ENCODE data around the gene ADAM12. TPM values are rescaled to one million over a fixed set of nuclear protein-coding genes. Genes with fewer than 3 reads are reported as not detected.

The ADAM12 gene
- total RNA-seq, 2 experiments from 2014 or later: 1.2 to 1.7 TPM

DNA sequence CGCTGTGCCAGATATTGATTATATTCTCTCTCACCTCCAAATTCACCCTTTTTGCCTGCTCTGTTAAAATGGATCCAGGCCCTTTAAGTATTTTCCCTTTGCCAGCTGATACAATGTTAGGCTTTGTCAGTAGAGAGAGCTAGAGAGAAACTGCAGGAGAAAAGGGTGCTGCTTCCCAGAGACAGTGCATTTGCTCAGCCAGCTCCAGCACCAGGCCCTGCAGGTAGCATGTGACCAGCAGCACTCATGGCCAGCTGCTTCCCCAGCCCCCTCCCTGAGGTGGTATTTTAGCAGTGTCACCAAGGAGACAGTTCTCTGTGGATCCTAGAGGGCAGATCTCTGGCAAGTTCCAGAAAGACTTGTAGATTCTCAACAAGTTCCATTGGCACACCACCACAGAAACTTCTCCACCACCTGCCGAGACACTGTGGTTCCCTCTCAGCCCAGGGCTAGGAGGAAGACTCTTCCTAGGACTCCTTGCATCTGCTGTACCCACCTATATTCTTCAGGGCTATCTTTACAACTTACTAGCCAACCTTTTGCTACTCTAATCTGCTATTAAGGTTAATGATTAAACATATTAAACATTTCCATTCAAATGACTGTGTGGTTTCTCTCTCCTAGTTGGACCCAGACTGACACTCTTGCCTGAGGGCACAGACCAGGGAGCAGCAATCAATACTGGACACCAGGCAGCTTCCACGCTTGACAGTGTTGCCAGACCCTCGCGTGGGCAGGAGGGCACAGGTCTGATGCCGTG, 35.6 kb upstream of the ADAM12 start:
- DNase-seq: no peak
- CTCF ChIA-PET: no interaction called here
- H3K9me3 Mint-ChIP-seq (ENCODE audit: low read depth): peaks cover 12% of the 10 kb centered on the region
- H3K4me1 Mint-ChIP-seq: no peaks in the 10 kb centered on the region
- intact Hi-C loops (cut with DNase I, micrococcal nuclease): no loop called here
- H3K27ac Mint-ChIP-seq: no peak overlapping the region
- H3K4me3 Mint-ChIP-seq: no peak overlapping the region
- POLR2A ChIA-PET: no interaction called here
- H3K27me3 Mint-ChIP-seq: peaks cover 2% of the 10 kb centered on the region
- no peak for ATAC-seq
- no peaks in the 10 kb centered on the region for H3K36me3 Mint-ChIP-seq (ENCODE audit: low read depth)

- intact Hi-C loops (cut with DNase I, micrococcal nuclease): no loop called here
- no peak overlapping the region for H3K4me3 Mint-ChIP-seq
- peaks cover 12% of the 10 kb centered on the region for H3K9me3 Mint-ChIP-seq (ENCODE audit: low read depth)
- CTCF ChIA-PET: no interaction called here
- POLR2A ChIA-PET: no interaction called here
- H3K4me1 Mint-ChIP-seq: no peaks in the 10 kb centered on the region
- H3K36me3 Mint-ChIP-seq (ENCODE audit: low read depth): no peaks in the 10 kb centered on the region
- peaks cover 2% of the 10 kb centered on the region for H3K27me3 Mint-ChIP-seq
- DNase-seq (no peak), ATAC-seq (no peak)
- no peak overlapping the region for H3K27ac Mint-ChIP-seq
Measured at GRCh38 chr10:126422567-126422966, 34.3 kb upstream of the ADAM12 start.

DNA sequence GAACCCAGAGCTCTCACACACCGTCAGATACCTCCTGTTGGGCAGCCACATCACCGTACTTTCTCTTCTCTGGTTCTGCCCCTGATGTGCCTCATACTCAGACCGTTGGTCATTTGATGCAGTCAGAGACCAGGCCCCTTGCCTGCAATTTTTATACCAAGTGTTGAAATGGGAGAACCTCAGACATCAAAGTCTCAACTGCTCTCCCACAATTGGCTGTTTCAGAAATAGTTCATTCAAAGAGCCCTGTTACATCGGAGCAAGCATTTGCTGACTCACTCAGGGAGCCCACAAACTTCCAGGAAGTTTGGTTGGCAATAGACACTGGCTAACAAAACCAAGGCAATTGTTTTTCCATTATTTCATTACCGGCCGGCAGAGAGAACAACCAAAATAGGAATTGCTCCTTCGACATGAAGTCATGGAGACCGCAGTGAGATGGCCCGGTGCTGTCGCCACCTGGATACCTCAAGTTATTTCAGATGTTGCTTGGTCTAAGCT, 33.5 kb upstream of the ADAM12 start:
- ATAC-seq (no peak), DNase-seq (no peak)
- no peaks in the 10 kb centered on the region for H3K4me1 Mint-ChIP-seq
- H3K27ac Mint-ChIP-seq: no peak overlapping the region
- no peaks in the 10 kb centered on the region for H3K36me3 Mint-ChIP-seq (ENCODE audit: low read depth)
- peaks cover 2% of the 10 kb centered on the region for H3K27me3 Mint-ChIP-seq
- peaks cover 13% of the 10 kb centered on the region for H3K9me3 Mint-ChIP-seq (ENCODE audit: low read depth)
- intact Hi-C loops (cut with DNase I, micrococcal nuclease): no loop called here
- no peak overlapping the region for H3K4me3 Mint-ChIP-seq
- POLR2A ChIA-PET: no interaction called here
- CTCF ChIA-PET: no interaction called here

DNA sequence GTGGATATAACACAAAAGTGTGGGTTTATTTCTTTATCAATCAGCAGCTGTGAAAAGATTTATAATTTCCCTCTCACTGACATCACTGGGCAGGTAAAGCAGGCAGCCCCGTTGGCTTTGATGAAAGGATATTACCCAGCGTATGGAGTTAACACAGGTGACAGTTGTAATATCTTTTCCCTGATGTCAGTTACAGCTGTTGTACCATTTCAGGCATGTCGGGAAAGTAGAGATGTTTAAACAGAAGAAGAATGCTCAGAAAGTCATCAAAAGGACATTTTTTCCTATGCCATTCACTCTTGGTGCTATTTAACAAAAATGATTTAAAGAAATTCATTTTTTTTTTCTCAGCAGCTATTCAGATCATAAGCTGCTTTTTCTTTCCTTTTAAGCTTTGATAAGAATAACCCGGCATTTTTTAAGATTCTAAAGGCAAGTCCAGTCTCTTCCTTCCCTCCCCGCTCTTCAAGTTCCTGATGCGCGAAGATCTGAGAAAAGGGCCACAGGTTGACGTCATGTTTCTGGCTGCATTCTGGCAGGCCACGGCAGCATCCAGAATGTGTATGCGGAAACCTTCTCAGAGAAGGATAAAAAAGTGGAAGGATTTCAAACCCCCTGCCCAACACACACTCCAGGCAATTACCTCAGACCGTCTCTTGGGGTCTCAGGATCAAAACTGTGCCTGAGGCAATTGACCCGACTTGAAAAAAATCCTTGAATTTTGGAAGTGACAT, 32.5 kb upstream of the ADAM12 start:
- H3K4me1 Mint-ChIP-seq: no peaks in the 10 kb centered on the region
- H3K9me3 Mint-ChIP-seq (ENCODE audit: low read depth): peaks cover 15% of the 10 kb centered on the region
- no peak overlapping the region for H3K27ac Mint-ChIP-seq
- ATAC-seq (no peak), DNase-seq (no peak)
- intact Hi-C loops (cut with DNase I, micrococcal nuclease): no loop called here
- ChIA-PET CTCF (interaction anchor here (0.6 kb wide), 1 partner anchor 439 kb away, joined by 5 read pairs; no protein-coding TSS in a partner anchor), POLR2A (no interaction called here)
- no peaks in the 10 kb centered on the region for H3K36me3 Mint-ChIP-seq (ENCODE audit: low read depth)
- H3K27me3 Mint-ChIP-seq: no peaks in the 10 kb centered on the region
- no peak overlapping the region for H3K4me3 Mint-ChIP-seq

- ATAC-seq: no peak
- no peaks in the 10 kb centered on the region for H3K27me3 Mint-ChIP-seq
- DNase-seq: no peak
- CTCF ChIA-PET: no interaction called here
- no peak overlapping the region for H3K27ac Mint-ChIP-seq
- POLR2A ChIA-PET: no interaction called here
- peaks cover 5% of the 10 kb centered on the region for H3K9me3 Mint-ChIP-seq (ENCODE audit: low read depth)
- no peaks in the 10 kb centered on the region for H3K4me1 Mint-ChIP-seq
- no peak overlapping the region for H3K4me3 Mint-ChIP-seq
- no peaks in the 10 kb centered on the region for H3K36me3 Mint-ChIP-seq (ENCODE audit: low read depth)
- intact Hi-C loops (cut with DNase I, micrococcal nuclease): no loop called here
Measured at GRCh38 chr10:126417220-126417825, 29.0 kb upstream of the ADAM12 start.

DNA sequence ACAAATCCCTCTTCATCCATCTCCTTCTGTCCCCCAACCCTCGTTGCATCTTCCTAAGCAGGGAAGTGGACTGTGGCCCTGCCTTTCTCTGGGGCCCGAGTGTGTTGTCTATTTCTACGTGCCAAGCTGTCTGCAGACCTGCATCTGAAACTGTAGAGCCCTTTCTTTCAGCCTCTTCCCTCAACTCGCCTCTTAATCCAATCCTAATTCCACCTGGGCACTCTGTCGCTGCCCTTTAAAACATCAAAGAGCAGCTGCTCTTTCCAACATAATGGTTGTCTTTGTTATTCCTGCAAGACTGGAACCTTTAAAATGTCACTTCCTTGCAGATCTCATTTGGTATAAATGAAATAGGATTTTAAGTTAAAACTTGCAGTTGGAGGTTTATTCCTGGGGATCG, 21.5 kb upstream of the ADAM12 start:
- DNase-seq (no peak), ATAC-seq (no peak)
- intact Hi-C loops (cut with DNase I, micrococcal nuclease): no loop called here
- Mint-ChIP-seq H3K27ac (no peak overlapping the region), H3K4me3 (no peak overlapping the region), H3K36me3 (ENCODE audit: low read depth) (no peaks in the 10 kb centered on the region), H3K27me3 (peaks cover 2% of the 10 kb centered on the region), H3K4me1 (no peaks in the 10 kb centered on the region), H3K9me3 (ENCODE audit: low read depth) (no peaks in the 10 kb centered on the region)
- CTCF ChIA-PET: no interaction called here
- POLR2A ChIA-PET: no interaction called here

DNA sequence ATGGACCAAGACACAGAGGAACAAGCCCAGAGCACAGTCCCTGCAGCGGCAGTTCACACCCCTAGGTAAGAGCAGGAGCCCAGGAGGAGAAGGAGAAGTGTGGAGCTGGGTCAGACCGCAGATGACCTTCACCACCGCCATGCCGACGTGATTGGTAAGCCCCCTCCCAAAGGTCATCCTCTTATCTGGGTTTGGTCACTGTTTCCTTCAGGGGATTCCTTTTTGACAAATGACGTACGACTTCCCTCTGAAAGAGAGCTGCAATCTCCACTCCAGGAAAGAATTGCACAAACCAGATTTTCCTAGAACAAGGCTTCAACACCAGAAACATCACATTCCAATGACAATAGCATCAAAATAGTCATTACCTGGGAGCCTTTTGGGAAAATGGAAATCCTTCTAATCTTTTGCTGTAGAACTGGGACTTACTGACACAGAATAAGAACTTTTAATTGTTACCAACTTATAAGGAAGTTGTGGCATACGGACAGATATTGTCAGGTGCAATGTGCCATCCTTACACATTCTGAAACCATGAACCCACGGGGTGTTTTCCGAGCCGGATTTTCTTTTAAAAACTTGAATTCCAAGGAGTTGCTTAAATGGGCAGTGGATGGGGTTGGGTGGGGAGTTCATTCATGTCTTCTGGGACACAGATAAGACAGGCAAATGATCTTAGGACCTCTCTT, 20.8 kb upstream of the ADAM12 start:
- Mint-ChIP-seq H3K36me3 (ENCODE audit: low read depth) (no peaks in the 10 kb centered on the region), H3K9me3 (ENCODE audit: low read depth) (no peaks in the 10 kb centered on the region), H3K4me3 (no peak overlapping the region), H3K27ac (no peak overlapping the region), H3K4me1 (no peaks in the 10 kb centered on the region), H3K27me3 (peaks cover 2% of the 10 kb centered on the region)
- DNase-seq (no peak), ATAC-seq (no peak)
- intact Hi-C loops (cut with DNase I, micrococcal nuclease): no loop called here
- CTCF ChIA-PET: no interaction called here
- POLR2A ChIA-PET: no interaction called here

GRCh38 chr10:126407831-126408230, 19.6 kb upstream of the ADAM12 start:
- ChIA-PET CTCF (interaction anchor here (0.8 kb wide), 1 partner anchor 375 kb away, joined by 3 read pairs; no protein-coding TSS in a partner anchor), POLR2A (no interaction called here)
- Mint-ChIP-seq H3K27me3 (peaks cover 2% of the 10 kb centered on the region), H3K36me3 (ENCODE audit: low read depth) (no peaks in the 10 kb centered on the region), H3K4me1 (no peaks in the 10 kb centered on the region), H3K4me3 (no peak overlapping the region), H3K9me3 (ENCODE audit: low read depth) (no peaks in the 10 kb centered on the region), H3K27ac (no peak overlapping the region)
- intact Hi-C loops (cut with DNase I, micrococcal nuclease): no loop called here
- DNase-seq (no peak), ATAC-seq (no peak)

DNA sequence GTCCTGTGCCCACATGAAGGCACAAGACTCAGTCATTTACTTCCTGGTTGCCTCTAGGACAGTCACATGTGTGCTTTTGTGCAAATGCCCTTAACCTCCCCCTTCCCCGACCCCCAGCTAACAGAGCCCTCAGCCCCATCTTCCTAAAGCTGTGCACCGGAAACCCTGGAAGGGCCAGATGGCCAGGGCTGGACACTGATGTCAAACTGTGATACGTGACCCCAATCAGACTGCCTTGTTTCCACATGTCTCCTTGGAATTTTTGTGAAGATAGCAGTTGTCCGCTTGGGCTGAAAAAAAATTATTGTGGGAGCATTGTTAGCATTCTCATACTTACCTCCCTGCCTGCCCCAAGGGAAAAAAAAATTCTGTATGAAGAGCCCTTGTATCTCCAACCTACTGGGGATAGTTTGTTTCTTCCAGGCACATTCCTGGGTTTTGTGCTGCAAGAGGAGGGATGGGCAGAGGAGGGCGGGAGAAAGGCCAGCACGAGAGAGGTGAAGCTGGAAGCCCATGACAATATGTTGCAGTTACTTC, 17.0 kb upstream of the ADAM12 start:
- ChIA-PET CTCF (no interaction called here), POLR2A (no interaction called here)
- intact Hi-C loops (cut with DNase I, micrococcal nuclease): no loop called here

DNA sequence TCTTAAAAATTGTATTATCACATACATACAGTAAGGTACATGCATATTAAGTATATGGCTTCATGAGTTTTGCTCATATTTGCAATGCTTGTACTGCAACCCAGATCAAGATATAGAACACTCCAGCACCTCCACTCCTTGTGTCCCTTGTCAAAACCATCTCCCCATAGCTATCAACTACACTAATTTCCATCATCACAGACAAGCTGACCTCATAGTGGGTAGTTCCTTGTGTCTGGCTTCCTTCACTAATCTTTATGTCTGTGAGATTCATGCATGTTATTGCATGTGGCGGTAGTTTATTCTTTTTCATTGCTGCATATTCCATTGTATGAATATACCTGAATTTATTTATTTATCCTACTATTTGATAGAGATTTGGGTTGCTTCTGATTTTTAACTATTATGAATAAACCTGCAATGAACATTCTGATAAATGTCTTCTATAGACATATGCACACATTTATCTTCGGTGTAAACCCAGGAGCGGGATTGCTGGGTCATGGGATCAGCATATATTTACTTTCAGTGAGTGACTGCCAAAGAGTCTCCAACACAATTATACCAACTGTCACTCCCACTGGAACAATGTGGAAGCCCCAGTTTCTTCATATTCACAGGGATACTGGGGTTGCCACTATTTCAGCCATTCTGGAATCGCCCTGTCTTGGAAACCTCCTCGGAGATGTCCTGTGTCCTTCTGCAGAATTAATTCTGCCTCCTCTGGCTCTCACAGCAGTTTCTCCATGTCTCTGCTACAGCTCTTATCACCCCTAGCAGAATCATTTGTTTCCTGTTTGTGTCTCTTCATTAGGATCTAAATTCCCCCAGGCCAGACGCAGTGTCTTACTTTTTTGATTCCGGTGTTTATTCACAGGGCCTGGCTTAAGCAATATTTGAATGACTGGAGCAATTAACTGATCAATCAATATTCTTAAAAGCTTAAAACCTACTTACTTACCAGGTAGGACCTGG, 14.7 kb upstream of the ADAM12 start:
- H3K9me3 Mint-ChIP-seq (ENCODE audit: low read depth): no peaks in the 10 kb centered on the region
- intact Hi-C loops (cut with DNase I, micrococcal nuclease): no loop called here
- no peaks in the 10 kb centered on the region for H3K4me1 Mint-ChIP-seq
- H3K27ac Mint-ChIP-seq: no peak overlapping the region
- no peak for ATAC-seq
- CTCF ChIA-PET: no interaction called here
- H3K4me3 Mint-ChIP-seq: no peak overlapping the region
- POLR2A ChIA-PET: no interaction called here
- no peaks in the 10 kb centered on the region for H3K36me3 Mint-ChIP-seq (ENCODE audit: low read depth)
- H3K27me3 Mint-ChIP-seq: peaks cover 5% of the 10 kb centered on the region
- DNase-seq: no peak

More for the DNA sequence above, 17.0 kb upstream of the ADAM12 start:
- no peak overlapping the region for H3K4me3 Mint-ChIP-seq
- no peaks in the 10 kb centered on the region for H3K4me1 Mint-ChIP-seq
- DNase-seq (no peak), ATAC-seq (no peak)
- peaks cover 2% of the 10 kb centered on the region for H3K27me3 Mint-ChIP-seq
- no peak overlapping the region for H3K27ac Mint-ChIP-seq
- H3K36me3 Mint-ChIP-seq (ENCODE audit: low read depth): no peaks in the 10 kb centered on the region
- no peaks in the 10 kb centered on the region for H3K9me3 Mint-ChIP-seq (ENCODE audit: low read depth)

GRCh38 chr10:126400641-126401040, 12.4 kb upstream of the ADAM12 start:
- Mint-ChIP-seq H3K27me3 (peaks cover 5% of the 10 kb centered on the region), H3K4me1 (no peaks in the 10 kb centered on the region), H3K36me3 (ENCODE audit: low read depth) (no peaks in the 10 kb centered on the region), H3K4me3 (no peak overlapping the region), H3K27ac (no peak overlapping the region), H3K9me3 (ENCODE audit: low read depth) (peaks cover 7% of the 10 kb centered on the region)
- intact Hi-C loops (cut with DNase I, micrococcal nuclease): no loop called here
- no peak for ATAC-seq
- POLR2A ChIA-PET: no interaction called here
- CTCF ChIA-PET: no interaction called here
- no peak for DNase-seq

Data from activated CD4-positive, alpha-beta T cell treated with anti-CD3 and anti-CD28 coated beads for 36 hours (primary cell).